GM23338 (cell line): Measurements from ENCODE around the gene ARHGAP42. TPM values are rescaled to one million over a fixed set of nuclear protein-coding genes. Genes with fewer than 3 reads are reported as not detected.

ENCODE experiments used
- ATAC-seq: fragments of 200-7000 bp; cut with Tn5 transposase; 3 replicates; pipeline ENCODE4 v1.9.1; 2020
- DNase-seq: peaks from one replicate; pipeline ENCODE4 v3.0.0-alpha.2; 2015; ENCODE audit warnings: low spot score
- H2AFZ ChIP-seq: fragments of 200-600 bp; sonication (generic); 2 replicates; pipeline ENCODE4 v1.8.0; 2016; ENCODE audit warnings: antibody characterized with exemption, mild to moderate bottlenecking, moderate library complexity
- H3F3A ChIP-seq: fragments of 200-600 bp; sonication (generic); replicated peaks from 2 replicates; pipeline ENCODE4 v1.8.0; 2017; ENCODE audit warnings: antibody characterized with exemption, mixed run types, low read depth
- H3K27ac ChIP-seq: fragments of 200-600 bp; sonication (generic); 2 replicates; pipeline ENCODE4 v1.6.1; 2016; ENCODE audit warnings: low read depth
- H3K27me3 ChIP-seq: fragments of 200-600 bp; sonication (generic); 2 replicates; pipeline ENCODE4 v1.8.0; 2016; ENCODE audit warnings: mild to moderate bottlenecking, mixed run types, moderate library complexity; ENCODE audit not compliant: insufficient read depth
- H3K36me3 ChIP-seq: fragments of 200-600 bp; sonication (generic); 2 replicates; pipeline ENCODE4 v1.8.0; 2016; ENCODE audit warnings: mild to moderate bottlenecking; ENCODE audit not compliant: insufficient read depth
- H3K4me1 ChIP-seq: fragments of 200-600 bp; sonication (generic); 2 replicates; pipeline ENCODE4 v1.8.0; 2016; ENCODE audit warnings: mild to moderate bottlenecking, moderate library complexity; ENCODE audit not compliant: insufficient read depth
- H3K4me2 ChIP-seq: fragments of 200-600 bp; sonication (generic); 2 replicates; pipeline ENCODE4 v1.7.1; 2017; ENCODE audit warnings: mixed run types
- H3K4me3 ChIP-seq: fragments of 200-600 bp; sonication (generic); 2 replicates; pipeline ENCODE4 v1.6.1; 2016; ENCODE audit warnings: mixed run types
- H3K79me2 ChIP-seq: fragments of 200-600 bp; sonication (generic); replicated peaks from 2 replicates; pipeline ENCODE4 v1.8.0; 2017; ENCODE audit warnings: mild to moderate bottlenecking; ENCODE audit not compliant: insufficient read depth
- H3K9me2 ChIP-seq: fragments of 200-600 bp; sonication (generic); 2 replicates; pipeline ENCODE4 v1.8.0; 2017; ENCODE audit not compliant: insufficient read depth
- H4K20me1 ChIP-seq: fragments of 200-600 bp; sonication (generic); replicated peaks from 2 replicates; pipeline ENCODE4 v1.8.0; 2017; ENCODE audit warnings: mild to moderate bottlenecking; ENCODE audit not compliant: insufficient read depth
- H3K27ac Mint-ChIP-seq: 2 replicates; pipeline ENCODE4 v1.8.0; 2020; ENCODE audit warnings: inconsistent platforms, mild to moderate bottlenecking, moderate library complexity, mixed read lengths
- H3K27me3 Mint-ChIP-seq: 3 replicates; pipeline ENCODE4 v1.8.0; 2022; ENCODE audit warnings: low read depth, mild to moderate bottlenecking, moderate library complexity, mixed read lengths, inconsistent platforms; ENCODE audit not compliant: insufficient read depth, poor library complexity
- H3K36me3 Mint-ChIP-seq: 3 replicates; pipeline ENCODE4 v1.8.0; 2021; ENCODE audit warnings: low read depth, mild to moderate bottlenecking, inconsistent platforms, moderate library complexity, mixed read lengths
- H3K4me1 Mint-ChIP-seq: 3 replicates; pipeline ENCODE4 v1.8.0; 2020; ENCODE audit warnings: mild to moderate bottlenecking, inconsistent platforms, mixed read lengths
- H3K4me3 Mint-ChIP-seq: 3 replicates; pipeline ENCODE4 v1.8.0; 2021; ENCODE audit warnings: moderate library complexity, mild to moderate bottlenecking, inconsistent platforms, mixed read lengths
- H3K9me3 Mint-ChIP-seq: 3 replicates; pipeline ENCODE4 v1.8.0; 2020; ENCODE audit warnings: moderate library complexity, mild to moderate bottlenecking, inconsistent platforms, mixed read lengths
- CREB1 ChIP-seq: fragments of 250-450 bp; sonication (Bioruptor Pico); IDR thresholded peaks from 2 replicates; pipeline ENCODE4 v1.5.0; 2020; ENCODE audit warnings: low read depth, mild to moderate bottlenecking, moderate library complexity
- ETS1 ChIP-seq: IDR thresholded peaks from 2 replicates; pipeline ENCODE4 v1.6.1; 2016; ENCODE audit warnings: antibody characterized with exemption
- EZH2 ChIP-seq: fragments of 200-600 bp; sonication (generic); IDR thresholded peaks from one replicate; pipeline ENCODE4 v1.8.0; 2017; ENCODE audit warnings: antibody characterized with exemption, mild to moderate bottlenecking, low read depth; ENCODE audit not compliant: unreplicated experiment
- EZH2phosphoT487 ChIP-seq: fragments of 200-600 bp; sonication (generic); IDR thresholded peaks from one replicate; pipeline ENCODE4 v1.8.1; 2018; ENCODE audit warnings: antibody characterized with exemption; ENCODE audit not compliant: unreplicated experiment
- JUNB ChIP-seq: IDR thresholded peaks from one replicate; pipeline ENCODE4 v1.6.1; 2016; ENCODE audit warnings: antibody characterized with exemption; ENCODE audit not compliant: unreplicated experiment
- NANOG ChIP-seq: IDR thresholded peaks from 2 replicates; pipeline ENCODE4 v1.6.1; 2016; ENCODE audit warnings: antibody characterized with exemption, borderline replicate concordance
- POLR2AphosphoS5 ChIP-seq: IDR thresholded peaks from 2 replicates; pipeline ENCODE4 v1.6.1; 2016; ENCODE audit warnings: antibody characterized with exemption, low read depth
- REST ChIP-seq: IDR thresholded peaks from one replicate; pipeline ENCODE4 v1.6.1; 2018; ENCODE audit warnings: antibody characterized with exemption; ENCODE audit not compliant: unreplicated experiment
- STAT1 ChIP-seq: IDR thresholded peaks from one replicate; pipeline ENCODE4 v1.6.1; 2016; ENCODE audit warnings: antibody characterized with exemption; ENCODE audit not compliant: unreplicated experiment
- ZNF331 ChIP-seq: fragments of 250-450 bp; sonication (Bioruptor Pico); IDR thresholded peaks from 2 replicates; pipeline ENCODE4 v1.5.0; 2020; ENCODE audit warnings: low read depth, mild to moderate bottlenecking, moderate library complexity
- polyA plus RNA-seq: library from polyadenylated mRNA; unstranded; fragments of >200 nt; fragmentation: Nextera tagmentation; extraction: Ambion mirVana; gene quantifications from 2 replicates; pipeline ENCODE4 v1.2.1, GENCODE V29; 2016
- total RNA-seq: library from RNA; depleted of rRNA; stranded (reverse); fragments of >200 nt; shearing (Covaris generic); gene quantifications from 2 replicates; pipeline ENCODE4 v1.2.3, GENCODE V29; 2014

The ARHGAP42 gene
- total and polyA plus RNA-seq, 2 experiments from 2014 or later, result 23.7 to 35.7 TPM

GRCh38 chr11:100966366-100966765 lies 279.3 kb downstream of the ARHGAP42 start (continued):
- TF ChIP-seq ETS1, result no peak
- TF ChIP-seq CREB1 (CRISPR knock-in tag), result no peak
- TF ChIP-seq NANOG, result no peak
- TF ChIP-seq EZH2phosphoT487, result no peak
- TF ChIP-seq POLR2AphosphoS5, result no peak
- TF ChIP-seq EZH2, result no peak
- TF ChIP-seq ZNF331 (CRISPR knock-in tag), result no peak
- TF ChIP-seq JUNB, result no peak
- no peak for TF ChIP-seq STAT1
- no peak for TF ChIP-seq REST

- ATAC-seq, result no peak
Measured at GRCh38 chr11:100969008-100969407, 281.9 kb downstream of the ARHGAP42 start.

More at GRCh38 chr11:100969008-100969407, 281.9 kb downstream of the ARHGAP42 start:
- Mint-ChIP-seq H3K36me3 (peaks cover 42% of the 10 kb centered on the region), H3K4me3 (no peak overlapping the region), H3K9me3 (peaks cover 12% of the 10 kb centered on the region; the same call in 2 of the 3 replicates), H3K27ac (no peak overlapping the region), H3K4me1 (peaks cover 2% of the 10 kb centered on the region; the same call in 1 of the 3 replicates), H3K27me3 (no peaks in the 10 kb centered on the region)
- no peaks in the 10 kb centered on the region for H3K27me3 ChIP-seq
- no peaks in the 10 kb centered on the region for H4K20me1 ChIP-seq
- H3F3A ChIP-seq, result no peaks in the 10 kb centered on the region
- H3K4me3 ChIP-seq, result no peak overlapping the region
- no peak overlapping the region for H3K4me2 ChIP-seq
- no peak for DNase-seq
- H3K9me2 ChIP-seq, result no peaks in the 10 kb centered on the region
- H3K79me2 ChIP-seq, result no peaks in the 10 kb centered on the region
- H2AFZ ChIP-seq, result no peak overlapping the region
- H3K4me1 ChIP-seq, result peaks cover 7% of the 10 kb centered on the region; the same call in 1 of the 2 replicates
- no peak overlapping the region for H3K27ac ChIP-seq
- no peak for TF ChIP-seq ZNF331 (CRISPR knock-in tag)
- TF ChIP-seq POLR2AphosphoS5, result no peak
- H3K36me3 ChIP-seq, result no peaks in the 10 kb centered on the region
